Caco-2 (cell line): ENCODE measurements around the gene JPH3. TPM values are rescaled to one million over a fixed set of nuclear protein-coding genes. Genes with fewer than 3 reads are reported as not detected.
A peak's percentile ranks its signal among the peaks of the same experiment; 100 is the strongest.

Experiments
- BruUV-seq: library from RNA; stranded (reverse); fragments of 400-500 nt; replicated peaks from 2 replicates; lab custom pipeline; 2021; lab: Mats Ljungman, UMichigan
- CTCF ChIA-PET: fragments of 300-600 bp; sonication (Branson Sonifier 250); formaldehyde crosslinking; loops from one replicate; lab custom pipeline; 2022; ENCODE audit warnings: antibody characterized with exemption; lab: Charles Lee
- POLR2A ChIA-PET: fragments of 300-600 bp; sonication (Branson Sonifier 250); formaldehyde crosslinking; loops from one replicate; lab custom pipeline; 2022; ENCODE audit warnings: antibody characterized with exemption; lab: Charles Lee
- DNase-seq, 2 experiments: peaks; one replicate each; pipeline versions ENCODE4 v3.0.0 to v3.0.0-alpha.2; 2020 to 2022
- H3K27me3 ChIP-seq: replicated peaks from 2 replicates; pipeline ENCODE4 v1.6.0; 2011; ENCODE audit warnings: low read length; ENCODE audit not compliant: control insufficient read depth, insufficient read depth
- H3K36me3 ChIP-seq: 2 replicates; pipeline ENCODE4 v1.5.1; 2011; ENCODE audit warnings: low read length; ENCODE audit not compliant: control insufficient read depth, insufficient read depth
- H3K4me1 ChIP-seq: fragments of 250-450 bp; sonication (Bioruptor Pico); 2 replicates; pipeline ENCODE4 v1.5.1; 2020; ENCODE audit warnings: mild to moderate bottlenecking
- H3K4me3 ChIP-seq: 2 replicates; pipeline ENCODE4 v1.5.1; 2011; ENCODE audit warnings: low read depth, mild to moderate bottlenecking, control low read depth, low read length
- H3K9me3 ChIP-seq: fragments of 250-450 bp; sonication (Bioruptor Pico); 2 replicates; pipeline ENCODE4 v1.5.1; 2020; ENCODE audit warnings: mild to moderate bottlenecking, moderate library complexity
- H3K27ac Mint-ChIP-seq: one replicate; pipeline ENCODE4 v1.8.0; 2022; ENCODE audit warnings: mixed read lengths; ENCODE audit not compliant: unreplicated experiment
- H3K27me3 Mint-ChIP-seq: one replicate; pipeline ENCODE4 v1.8.0; 2022; ENCODE audit warnings: mixed read lengths; ENCODE audit not compliant: insufficient read depth, unreplicated experiment
- H3K36me3 Mint-ChIP-seq: one replicate; pipeline ENCODE4 v1.8.0; 2022; ENCODE audit warnings: mild to moderate bottlenecking, mixed read lengths; ENCODE audit not compliant: insufficient read depth, unreplicated experiment
- H3K4me1 Mint-ChIP-seq: one replicate; pipeline ENCODE4 v1.8.0; 2022; ENCODE audit warnings: low read depth, mixed read lengths; ENCODE audit not compliant: unreplicated experiment
- H3K4me3 Mint-ChIP-seq: one replicate; pipeline ENCODE4 v1.8.0; 2022; ENCODE audit warnings: mild to moderate bottlenecking, moderate library complexity, mixed read lengths; ENCODE audit not compliant: unreplicated experiment
- H3K9me3 Mint-ChIP-seq: one replicate; pipeline ENCODE4 v1.8.0; 2022; ENCODE audit warnings: mixed read lengths; ENCODE audit not compliant: unreplicated experiment
- CTCF ChIP-seq, 2 experiments: fragments of 200-600 bp in 1 of 2; IDR thresholded peaks; 1 replicate in 1 of 2; 2 replicates in 1 of 2; pipeline versions ENCODE4 v1.5.1 to v1.8.0; 2011 to 2022; ENCODE audit warnings: antibody characterized with exemption in 1 of 2, control low read depth in 1 of 2, inconsistent platforms in 1 of 2, low read depth in 1 of 2, low read length in 1 of 2, mild to moderate bottlenecking in 1 of 2, moderate library complexity in 1 of 2; ENCODE audit not compliant: insufficient read depth in 1 of 2, severe bottlenecking in 1 of 2, unreplicated experiment in 1 of 2
- intact Hi-C: fragments of 100-400 bp; cut with micrococcal nuclease; formaldehyde crosslinking; loops from one replicate; pipeline ENCODE4 v1.10.0; 2022; ENCODE audit not compliant: unreplicated experiment
- total RNA-seq: library from RNA; stranded (reverse); gene quantifications from 2 replicates; pipeline ENCODE4 v1.2.3, GENCODE V29; 2022

JPH3 gene
- total RNA-seq, 1 experiment from 2014 or later, result 4.8 TPM

- ChIA-PET POLR2A (no interaction called here), CTCF (interaction anchor here (1.1 kb wide), 1 partner anchor 10 kb away, joined by 3 read pairs; no protein-coding TSS in a partner anchor)
- H3K4me1 ChIP-seq, result peaks cover 4% of the 10 kb centered on the region; the same call in 1 of the 2 replicates
- DNase-seq, result no peak
- H3K9me3 ChIP-seq, result no peaks in the 10 kb centered on the region
- TF ChIP-seq CTCF (IDR thresholded peaks at IDR 0.05; ENCODE audit: insufficient read depth in 1 of 2, low read depth in 1 of 2, low read length in 1 of 2, severe bottlenecking in 1 of 2, unreplicated experiment in 1 of 2), result no peak
- no peaks in the 10 kb centered on the region for H3K36me3 ChIP-seq
- H3K27ac Mint-ChIP-seq, result no peak overlapping the region
- H3K27me3 ChIP-seq, result peaks cover 8% of the 10 kb centered on the region; the same call in 1 of the 2 replicates
- peaks cover 5% of the 10 kb centered on the region for H3K4me1 Mint-ChIP-seq
- BruUV-seq, result no TSS peak
- no peaks in the 10 kb centered on the region for H3K9me3 Mint-ChIP-seq
- H3K27me3 Mint-ChIP-seq, result peaks cover 19% of the 10 kb centered on the region
- H3K4me3 ChIP-seq, result no peak overlapping the region
- intact Hi-C loops, result no loop called here
- H3K36me3 Mint-ChIP-seq, result no peaks in the 10 kb centered on the region
- H3K4me3 Mint-ChIP-seq, result no peak overlapping the region
These were observed 3.9 kb upstream of the JPH3 start for GRCh38 chr16:87598431-87598830.

- H3K9me3 Mint-ChIP-seq, result no peaks in the 10 kb centered on the region
- ChIA-PET POLR2A (no interaction called here), CTCF (interaction anchor here (1.0 to 1.7 kb wide), 2 partner anchors 11 to 36 kb away, joined by 3 to 8 read pairs; no protein-coding TSS in a partner anchor)
- peaks cover 10% of the 10 kb centered on the region; the same call in 1 of the 2 replicates for H3K27me3 ChIP-seq
- no peak overlapping the region for H3K4me3 ChIP-seq
- H3K27me3 Mint-ChIP-seq, result peaks cover 21% of the 10 kb centered on the region
- TF ChIP-seq CTCF (IDR thresholded peaks at IDR 0.05; ENCODE audit: insufficient read depth in 1 of 2, low read depth in 1 of 2, low read length in 1 of 2, severe bottlenecking in 1 of 2, unreplicated experiment in 1 of 2), result no peak
- H3K4me1 Mint-ChIP-seq, result peaks cover 5% of the 10 kb centered on the region
- peak overlapping the region; percentile 54 for H3K4me3 Mint-ChIP-seq
- H3K36me3 ChIP-seq, result no peaks in the 10 kb centered on the region
- no TSS peak for BruUV-seq
- peaks cover 8% of the 10 kb centered on the region for H3K4me1 ChIP-seq
- intact Hi-C loops, result no loop called here
- no peak for DNase-seq
- H3K36me3 Mint-ChIP-seq, result no peaks in the 10 kb centered on the region
- H3K27ac Mint-ChIP-seq, result no peak overlapping the region
- H3K9me3 ChIP-seq, result no peaks in the 10 kb centered on the region
These were observed 2.1 kb upstream of the JPH3 start for GRCh38 chr16:87600246-87600645.

GRCh38 chr16:87601401-87601981 lies 817 bp upstream of the JPH3 start:
- H3K4me1 ChIP-seq, result peaks cover 8% of the 10 kb centered on the region
- Mint-ChIP-seq H3K36me3 (no peaks in the 10 kb centered on the region), H3K4me3 (peak overlapping the region; percentile 54), H3K27me3 (peaks cover 22% of the 10 kb centered on the region), H3K9me3 (no peaks in the 10 kb centered on the region), H3K27ac (no peak overlapping the region), H3K4me1 (peaks cover 5% of the 10 kb centered on the region)
- H3K4me3 ChIP-seq, result peak overlapping the region; percentile 53
- no peaks in the 10 kb centered on the region for H3K9me3 ChIP-seq
- no TSS peak for BruUV-seq
- DNase-seq, result no peak
- H3K27me3 ChIP-seq, result peaks cover 11% of the 10 kb centered on the region
- POLR2A ChIA-PET, result no interaction called here
- no peak for TF ChIP-seq CTCF (IDR thresholded peaks at IDR 0.05; ENCODE audit: insufficient read depth in 1 of 2, low read depth in 1 of 2, low read length in 1 of 2, severe bottlenecking in 1 of 2, unreplicated experiment in 1 of 2)
- CTCF ChIA-PET, result interaction anchor here (0.6 to 1.7 kb wide), 3 partner anchors 11 to 329 kb away, joined by 3 to 8 read pairs (median 3); no protein-coding TSS in a partner anchor
- intact Hi-C loops, result no loop called here
- H3K36me3 ChIP-seq, result no peaks in the 10 kb centered on the region
